ENCODE results near the gene COL20A1. TPM values are rescaled to one million over a fixed set of nuclear protein-coding genes. Genes with fewer than 3 reads are reported as not detected.

COL20A1 gene
- 0.09 TPM for polyA plus RNA-seq (2012; ENCODE audit: insufficient read length, low read depth)

GRCh38 chr20:63292904-63293303 is at the start of gene COL20A1:
COL20A1 (plus strand) TSS chr20:63293186; CDS start chr20:63295108, 1,922 bp downstream.
- no peak for TF ChIP-seq SIN3A (IDR thresholded peaks at IDR 0.05; ENCODE audit: borderline replicate concordance, insufficient read depth, low read length)
- TF ChIP-seq POLR2AphosphoS5 (IDR thresholded peaks at IDR 0.05; ENCODE audit: low read depth, low read length), result no peak
- TF ChIP-seq FOXP2 (optimal IDR thresholded peaks at IDR 0.05; ENCODE audit: borderline replicate concordance, extremely low read depth, extremely low read length, insufficient read depth), result no peak
- TF ChIP-seq, protein P1, sequence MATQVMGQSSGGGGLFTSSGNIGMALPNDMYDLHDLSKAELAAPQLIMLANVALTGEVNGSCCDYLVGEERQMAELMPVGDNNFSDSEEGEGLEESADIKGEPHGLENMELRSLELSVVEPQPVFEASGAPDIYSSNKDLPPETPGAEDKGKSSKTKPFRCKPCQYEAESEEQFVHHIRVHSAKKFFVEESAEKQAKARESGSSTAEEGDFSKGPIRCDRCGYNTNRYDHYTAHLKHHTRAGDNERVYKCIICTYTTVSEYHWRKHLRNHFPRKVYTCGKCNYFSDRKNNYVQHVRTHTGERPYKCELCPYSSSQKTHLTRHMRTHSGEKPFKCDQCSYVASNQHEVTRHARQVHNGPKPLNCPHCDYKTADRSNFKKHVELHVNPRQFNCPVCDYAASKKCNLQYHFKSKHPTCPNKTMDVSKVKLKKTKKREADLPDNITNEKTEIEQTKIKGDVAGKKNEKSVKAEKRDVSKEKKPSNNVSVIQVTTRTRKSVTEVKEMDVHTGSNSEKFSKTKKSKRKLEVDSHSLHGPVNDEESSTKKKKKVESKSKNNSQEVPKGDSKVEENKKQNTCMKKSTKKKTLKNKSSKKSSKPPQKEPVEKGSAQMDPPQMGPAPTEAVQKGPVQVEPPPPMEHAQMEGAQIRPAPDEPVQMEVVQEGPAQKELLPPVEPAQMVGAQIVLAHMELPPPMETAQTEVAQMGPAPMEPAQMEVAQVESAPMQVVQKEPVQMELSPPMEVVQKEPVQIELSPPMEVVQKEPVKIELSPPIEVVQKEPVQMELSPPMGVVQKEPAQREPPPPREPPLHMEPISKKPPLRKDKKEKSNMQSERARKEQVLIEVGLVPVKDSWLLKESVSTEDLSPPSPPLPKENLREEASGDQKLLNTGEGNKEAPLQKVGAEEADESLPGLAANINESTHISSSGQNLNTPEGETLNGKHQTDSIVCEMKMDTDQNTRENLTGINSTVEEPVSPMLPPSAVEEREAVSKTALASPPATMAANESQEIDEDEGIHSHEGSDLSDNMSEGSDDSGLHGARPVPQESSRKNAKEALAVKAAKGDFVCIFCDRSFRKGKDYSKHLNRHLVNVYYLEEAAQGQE (IDR thresholded peaks at IDR 0.05; ENCODE audit: insufficient read depth in 1 of 2, low read depth in 2 of 2, low read length in 2 of 2), result no peak
- no peak for TF ChIP-seq TAF1 (IDR thresholded peaks at IDR 0.05; ENCODE audit: borderline replicate concordance, insufficient read depth, low read length)

DNA sequence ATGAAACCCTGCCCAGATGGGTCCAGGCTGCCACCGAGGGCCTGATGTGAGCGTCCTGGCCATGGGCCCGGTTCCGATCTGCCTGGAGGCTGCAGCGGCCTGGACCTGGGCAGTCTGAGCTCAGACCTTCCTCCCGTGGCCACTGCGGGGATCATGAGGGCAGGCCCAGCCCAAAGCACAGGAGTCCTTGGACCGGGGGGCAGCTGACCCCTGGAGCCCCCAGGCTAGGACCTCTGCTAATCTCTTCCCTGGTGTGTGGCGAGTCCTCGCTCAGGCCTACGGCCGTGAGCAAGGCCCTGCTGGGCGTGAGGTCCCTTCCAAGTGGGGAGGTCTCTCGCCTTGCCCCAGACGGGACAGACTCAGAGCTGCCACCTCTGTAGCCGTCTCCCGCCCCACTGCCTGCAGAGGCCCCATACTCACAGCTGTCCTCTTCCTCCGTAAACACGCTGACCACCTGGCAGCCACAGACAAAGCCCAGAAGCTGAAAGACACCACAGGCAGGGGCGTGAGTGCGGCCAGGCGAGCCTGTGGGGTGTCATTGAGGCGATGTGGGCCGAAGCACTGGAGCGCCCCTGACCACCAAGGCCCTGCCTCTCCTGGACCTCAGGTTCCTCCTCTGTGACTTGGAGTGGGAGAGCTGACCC is 49.3 kb upstream of the COL20A1 start:
- TF ChIP-seq FOXP2 (optimal IDR thresholded peaks at IDR 0.05; ENCODE audit: borderline replicate concordance, extremely low read depth, extremely low read length, insufficient read depth), result no peak
- no peak for TF ChIP-seq POLR2AphosphoS5 (IDR thresholded peaks at IDR 0.05; ENCODE audit: low read depth, low read length)
- TF ChIP-seq SIN3A (IDR thresholded peaks at IDR 0.05; ENCODE audit: borderline replicate concordance, insufficient read depth, low read length), result no peak
- TF ChIP-seq, protein P1 (IDR thresholded peaks at IDR 0.05; ENCODE audit: insufficient read depth in 1 of 2, low read depth in 2 of 2, low read length in 2 of 2), result no peak

- TF ChIP-seq, protein P1 (IDR thresholded peaks at IDR 0.05; ENCODE audit: insufficient read depth in 1 of 2, low read depth in 2 of 2, low read length in 2 of 2), result no peak
- TF ChIP-seq TAF1 (IDR thresholded peaks at IDR 0.05; ENCODE audit: borderline replicate concordance, insufficient read depth, low read length) (no peak), SIN3A (IDR thresholded peaks at IDR 0.05; ENCODE audit: borderline replicate concordance, insufficient read depth, low read length) (no peak), FOXP2 (optimal IDR thresholded peaks at IDR 0.05; ENCODE audit: borderline replicate concordance, extremely low read depth, extremely low read length, insufficient read depth) (no peak), POLR2AphosphoS5 (IDR thresholded peaks at IDR 0.05; ENCODE audit: low read depth, low read length) (no peak)
These were observed 48.5 kb upstream of the COL20A1 start for GRCh38 chr20:63244468-63244867.

GRCh38 chr20:63246490-63247288 is 46.3 kb upstream of the COL20A1 start:
- TF ChIP-seq POLR2AphosphoS5 (IDR thresholded peaks at IDR 0.05; ENCODE audit: low read depth, low read length), result no peak
- TF ChIP-seq, protein P1 (IDR thresholded peaks at IDR 0.05; ENCODE audit: insufficient read depth in 1 of 2, low read depth in 2 of 2, low read length in 2 of 2), result no peak

Measured in PFSK-1 (cell line).